Measurements from ENCODE around the gene ARSH.
"Not testable (repeated sequence)": the region's sequence is repeated elsewhere in the genome, so short reads cannot be mapped to it uniquely, and the experiment has no call there.

DNA sequence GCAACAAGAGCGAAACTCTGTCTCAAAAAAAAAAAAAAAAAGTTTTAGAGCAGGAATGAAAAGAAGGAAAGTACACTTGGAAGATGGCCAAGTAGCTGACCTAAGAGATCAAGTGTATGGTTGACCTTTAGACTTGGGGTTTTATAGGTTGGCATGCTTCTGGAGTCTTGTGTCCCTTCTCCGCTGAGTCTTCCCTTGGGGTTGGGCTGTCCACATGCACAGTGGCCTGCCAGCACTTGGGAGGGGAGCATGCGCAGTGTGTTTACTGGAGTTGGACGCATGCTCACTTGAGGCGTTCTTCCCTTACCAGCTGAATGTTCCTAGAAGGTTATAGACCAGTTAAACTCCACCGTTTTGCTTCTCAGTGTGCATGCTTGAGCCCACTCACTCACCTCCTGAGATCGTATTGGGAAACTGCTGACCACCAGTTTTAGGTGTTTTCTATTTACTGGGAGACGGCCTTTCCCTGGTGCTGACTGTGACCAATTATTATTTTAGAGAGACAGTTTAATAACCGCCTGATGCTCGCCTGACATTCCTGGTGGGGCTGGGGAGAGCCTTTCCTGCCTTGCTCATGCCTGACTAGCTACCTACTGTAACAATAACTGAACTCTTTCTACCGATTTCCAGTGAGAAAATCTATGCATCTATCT lies 44.3 kb downstream of the ARSH start:
- TF ChIP-seq, protein P1, sequence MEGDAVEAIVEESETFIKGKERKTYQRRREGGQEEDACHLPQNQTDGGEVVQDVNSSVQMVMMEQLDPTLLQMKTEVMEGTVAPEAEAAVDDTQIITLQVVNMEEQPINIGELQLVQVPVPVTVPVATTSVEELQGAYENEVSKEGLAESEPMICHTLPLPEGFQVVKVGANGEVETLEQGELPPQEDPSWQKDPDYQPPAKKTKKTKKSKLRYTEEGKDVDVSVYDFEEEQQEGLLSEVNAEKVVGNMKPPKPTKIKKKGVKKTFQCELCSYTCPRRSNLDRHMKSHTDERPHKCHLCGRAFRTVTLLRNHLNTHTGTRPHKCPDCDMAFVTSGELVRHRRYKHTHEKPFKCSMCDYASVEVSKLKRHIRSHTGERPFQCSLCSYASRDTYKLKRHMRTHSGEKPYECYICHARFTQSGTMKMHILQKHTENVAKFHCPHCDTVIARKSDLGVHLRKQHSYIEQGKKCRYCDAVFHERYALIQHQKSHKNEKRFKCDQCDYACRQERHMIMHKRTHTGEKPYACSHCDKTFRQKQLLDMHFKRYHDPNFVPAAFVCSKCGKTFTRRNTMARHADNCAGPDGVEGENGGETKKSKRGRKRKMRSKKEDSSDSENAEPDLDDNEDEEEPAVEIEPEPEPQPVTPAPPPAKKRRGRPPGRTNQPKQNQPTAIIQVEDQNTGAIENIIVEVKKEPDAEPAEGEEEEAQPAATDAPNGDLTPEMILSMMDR (IDR thresholded peaks at IDR 0.05; ENCODE audit: low read length) = not testable (repeated sequence)
- not testable (repeated sequence) for TF ChIP-seq EZH2 (optimal IDR thresholded peaks at IDR 0.05; ENCODE audit: low read depth, low read length)

Measured in MM.1S (cell line).